Kidney capillary endothelial cell (primary cell): Measurements from ENCODE around the gene MTRR.

Experiments
- DNase-seq: peaks from one replicate; pipeline ENCODE4 v3.0.0-alpha.2; 2018; ENCODE audit warnings: low spot score

MTRR gene

GRCh38 chr5:7857361-7857760 is 11.6 kb upstream of the MTRR start:
- no peak for DNase-seq

GRCh38 chr5:7857926-7858632 is 10.9 kb upstream of the MTRR start:
- no peak for DNase-seq

- DNase-seq: no peak
Observed at GRCh38 chr5:7866196-7866595, 2.8 kb upstream of the MTRR start.

GRCh38 chr5:7867260-7867659 is 1.7 kb upstream of the MTRR start:
- no peak for DNase-seq

DNA sequence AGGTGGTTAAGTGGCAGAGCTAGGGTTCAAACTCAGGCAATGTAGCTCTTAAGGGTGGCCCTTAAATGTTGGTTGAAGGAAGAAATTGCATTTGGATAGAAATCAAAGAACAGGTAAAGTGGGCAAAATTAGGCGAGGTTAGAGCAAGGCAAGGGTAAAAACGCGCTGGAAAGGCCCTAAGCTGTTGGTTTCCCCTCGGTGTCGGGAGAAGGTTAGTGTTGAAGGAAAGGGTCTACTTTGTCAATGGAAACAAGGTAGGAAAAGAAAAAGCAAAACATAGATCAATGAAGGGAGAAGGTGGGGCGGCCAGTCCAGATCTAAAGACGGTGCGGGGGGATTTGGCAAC is 548 bp upstream of the MTRR start:
- peak; percentile 16 for DNase-seq

GRCh38 chr5:7869474-7870136 is 657 bp downstream of the MTRR start:
- DNase-seq: peak; percentile 11

GRCh38 chr5:7871653-7872052 is 2.7 kb downstream of the MTRR start:
- no peak for DNase-seq

DNA sequence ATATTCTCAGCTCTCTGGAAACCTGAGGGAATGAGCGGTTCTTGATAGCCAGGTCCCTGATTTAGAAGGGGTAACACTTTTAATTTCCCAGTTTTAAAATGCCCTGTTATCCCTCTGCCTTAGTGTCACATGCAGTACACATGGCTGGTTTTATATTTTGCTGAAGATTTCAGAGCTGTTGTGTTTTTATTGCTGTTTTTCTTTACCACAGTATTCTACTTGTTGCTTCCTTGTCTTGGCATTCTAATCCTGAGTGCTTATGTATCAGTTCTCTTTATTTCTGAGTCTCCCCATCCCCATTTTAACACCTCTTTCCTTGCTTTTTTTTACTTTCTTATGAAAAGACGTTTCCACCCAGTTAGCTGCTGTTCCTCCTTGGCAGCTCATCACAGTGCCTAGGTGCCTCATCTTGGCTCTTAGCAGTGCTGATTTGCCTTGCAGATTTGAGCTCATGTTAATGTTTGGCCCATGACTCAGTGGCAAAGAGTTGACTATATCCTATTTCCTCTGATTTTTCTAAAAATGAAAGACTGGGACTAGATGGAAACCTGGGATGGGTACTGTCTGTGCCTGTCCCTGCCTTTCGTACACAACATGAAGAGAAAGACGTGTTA is 3.7 kb downstream of the MTRR start:
- no peak for DNase-seq

- no peak for DNase-seq
Observed at GRCh38 chr5:7873216-7873615, 4.3 kb downstream of the MTRR start.

GRCh38 chr5:7874639-7875038 is 5.7 kb downstream of the MTRR start:
- DNase-seq: no peak

DNA sequence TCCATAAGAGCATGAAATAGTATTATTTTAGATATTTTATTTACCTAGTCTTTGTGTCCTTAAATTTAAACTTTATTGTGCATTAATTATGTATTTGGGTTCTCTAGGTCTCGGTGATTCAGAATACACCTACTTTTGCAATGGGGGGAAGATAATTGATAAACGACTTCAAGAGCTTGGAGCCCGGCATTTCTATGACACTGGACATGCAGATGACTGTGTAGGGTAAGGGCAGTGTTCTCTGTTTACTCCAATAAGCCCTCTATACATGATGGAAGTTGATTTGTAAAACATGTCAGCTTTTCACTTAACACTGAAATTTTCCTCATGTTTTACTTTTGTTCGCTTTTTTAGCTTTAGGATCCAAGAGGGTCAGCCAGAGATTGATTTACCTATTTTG is 6.2 kb downstream of the MTRR start:
- DNase-seq: no peak

- DNase-seq: no peak
Observed at GRCh38 chr5:7876867-7877266, 7.9 kb downstream of the MTRR start.

GRCh38 chr5:7877851-7878250 is 8.9 kb downstream of the MTRR start:
- DNase-seq: no peak

DNA sequence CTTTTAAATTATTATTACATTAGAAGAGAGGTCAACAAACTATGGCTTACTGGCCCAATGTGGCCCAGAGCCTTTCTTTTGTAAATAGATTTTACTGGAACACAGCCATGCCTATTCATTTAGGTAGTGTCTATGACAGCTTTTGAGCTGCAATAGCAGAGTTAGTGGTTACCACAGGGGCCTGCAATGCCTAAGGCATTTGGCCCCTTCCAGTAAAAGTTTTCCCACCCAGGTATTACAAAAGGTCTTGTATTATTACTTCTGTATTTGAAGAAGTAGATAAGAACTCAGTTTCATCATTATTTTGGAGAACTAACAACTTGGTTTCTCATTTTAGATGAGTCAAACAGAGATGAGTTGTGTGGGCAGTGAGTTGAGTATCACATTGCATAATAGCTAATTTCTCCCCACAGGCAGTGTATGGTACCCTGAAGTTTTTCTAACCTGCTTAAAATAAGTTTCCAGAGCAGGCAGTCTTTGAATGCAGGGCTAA is 9.5 kb downstream of the MTRR start:
- no peak for DNase-seq

GRCh38 chr5:7881091-7881490 is 12.1 kb downstream of the MTRR start:
- DNase-seq: no peak

DNA sequence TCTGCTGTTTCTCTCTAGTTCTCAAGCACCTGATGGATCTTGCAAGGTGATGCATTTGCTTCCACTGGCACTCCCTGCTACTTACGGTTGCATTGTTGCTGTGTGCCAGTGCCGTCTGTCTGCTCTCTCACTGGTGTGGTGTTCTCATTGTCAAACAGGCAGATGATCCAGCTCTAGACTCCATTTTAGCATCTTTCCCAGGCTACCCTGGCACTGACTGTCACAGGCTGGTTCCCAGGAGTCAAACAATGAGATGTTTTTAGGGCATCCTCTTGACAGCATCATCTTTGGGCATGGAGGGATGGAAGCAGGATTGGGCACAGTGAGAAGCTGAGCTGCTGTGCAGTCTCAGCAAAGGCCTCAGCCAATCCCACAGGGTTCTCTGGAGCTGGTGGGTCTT is 12.9 kb downstream of the MTRR start:
- DNase-seq: no peak

GRCh38 chr5:7882926-7883325 is 14.0 kb downstream of the MTRR start:
- no peak for DNase-seq

GRCh38 chr5:7884491-7885267 is 15.7 kb downstream of the MTRR start:
- DNase-seq: no peak

- peak; percentile 60 for DNase-seq
Observed at GRCh38 chr5:7886849-7887475, 18.0 kb downstream of the MTRR start.

GRCh38 chr5:7888901-7889300 is 20.0 kb downstream of the MTRR start:
- no peak for DNase-seq

GRCh38 chr5:7894439-7894838 is 25.5 kb downstream of the MTRR start:
- DNase-seq: no peak

DNA sequence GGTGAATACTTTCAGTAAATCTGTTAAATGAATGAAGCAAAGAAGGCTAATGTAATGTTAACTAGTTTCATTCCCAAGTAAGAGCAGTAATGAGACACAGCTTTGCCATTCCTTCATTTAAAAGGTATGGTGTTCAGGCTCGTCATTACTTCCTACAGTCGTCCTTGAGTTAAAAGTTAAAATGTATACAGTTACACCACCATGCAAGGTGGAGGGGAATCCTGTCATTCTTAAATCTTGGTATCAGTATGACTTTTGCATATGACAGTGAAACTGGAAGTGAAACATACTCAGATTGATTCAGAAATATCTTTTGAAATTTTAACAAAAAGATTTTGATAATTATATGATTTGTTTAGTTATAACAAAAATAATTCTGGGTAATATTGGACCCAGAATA is 25.9 kb downstream of the MTRR start:
- no peak for DNase-seq
